Jurkat, Clone E6-1 (cell line): ENCODE data around the gene TCF7L1.
"Not testable (repeated sequence)": the region's sequence is repeated elsewhere in the genome, so short reads cannot be mapped to it uniquely, and the experiment has no call there.

Experiments
- DNase-seq: peaks from one replicate; pipeline ENCODE4 v3.0.0-alpha.2; 2011; ENCODE audit warnings: low read depth, low spot score
- H3K4me3 ChIP-seq: 2 replicates; pipeline ENCODE4 v1.5.1; 2011; ENCODE audit warnings: mild to moderate bottlenecking, low read length, control low read depth, moderate library complexity

TCF7L1 gene

GRCh38 chr2:85211606-85212005, 78.4 kb downstream of the TCF7L1 start:
- DNase-seq, H3K4me3 ChIP-seq: not testable (repeated sequence)

- H3K4me3 ChIP-seq: no peak overlapping the region
- no peak for DNase-seq
These were observed 79.6 kb downstream of the TCF7L1 start for GRCh38 chr2:85212841-85213240.

- no peak overlapping the region for H3K4me3 ChIP-seq
- DNase-seq: no peak
These were observed 80.2 kb downstream of the TCF7L1 start for GRCh38 chr2:85213404-85213803.

DNA sequence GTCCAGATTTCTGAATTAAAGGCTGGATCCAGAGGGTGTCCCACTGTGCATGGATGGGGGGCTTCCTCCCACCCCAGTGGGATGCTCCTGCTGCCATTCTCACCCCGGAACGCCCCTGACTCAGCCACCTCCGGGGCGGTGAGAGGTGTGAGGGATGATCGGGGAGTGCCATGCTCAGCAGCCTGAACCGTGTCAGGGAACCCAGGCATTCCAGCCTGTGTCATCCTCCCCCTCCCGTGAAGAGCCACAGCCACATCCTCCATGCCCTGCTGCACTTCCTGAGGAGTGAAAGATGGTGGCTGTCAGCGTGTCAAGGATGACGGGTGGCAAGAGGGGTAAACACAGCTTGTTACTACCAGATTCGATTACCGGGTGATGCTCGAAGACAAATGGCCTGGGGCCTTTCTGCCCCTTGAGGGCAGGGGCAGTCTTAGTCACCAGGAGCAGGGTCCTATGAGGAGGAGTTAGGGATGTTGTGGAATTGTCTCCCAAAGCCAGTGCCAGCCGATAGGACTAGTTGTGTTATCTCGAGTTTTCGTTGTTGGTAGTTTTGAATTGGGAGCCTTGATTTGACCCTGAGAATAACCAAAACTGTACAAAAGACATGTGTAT, 80.8 kb downstream of the TCF7L1 start:
- no peak for DNase-seq
- no peak overlapping the region for H3K4me3 ChIP-seq

DNA sequence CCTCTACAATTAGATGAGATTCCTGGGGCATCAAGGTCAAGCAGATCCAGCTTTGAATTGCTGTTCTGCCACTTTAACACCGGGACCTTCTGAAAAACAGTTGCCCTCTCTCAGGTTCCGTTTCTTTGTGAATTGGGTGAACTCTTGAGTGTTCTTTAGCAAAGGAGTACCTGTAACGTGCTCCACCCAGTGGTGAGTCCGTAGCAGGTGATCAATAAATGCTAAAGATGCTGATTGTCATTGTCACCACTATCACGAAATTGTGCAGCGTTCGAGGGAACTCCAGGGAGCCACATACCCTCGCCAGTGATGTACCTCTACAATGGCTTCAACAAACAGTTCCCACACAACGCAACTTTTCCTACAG, 81.9 kb downstream of the TCF7L1 start:
- H3K4me3 ChIP-seq: no peak overlapping the region

GRCh38 chr2:85215448-85216401, 82.5 kb downstream of the TCF7L1 start:
- DNase-seq: no peak

More for the DNA sequence above, 81.9 kb downstream of the TCF7L1 start:
- no peak for DNase-seq

GRCh38 chr2:85216927-85217326, 83.7 kb downstream of the TCF7L1 start:
- peak; percentile 37 for DNase-seq
- no peak overlapping the region for H3K4me3 ChIP-seq

More at GRCh38 chr2:85215448-85216401, 82.5 kb downstream of the TCF7L1 start:
- H3K4me3 ChIP-seq: no peak overlapping the region

GRCh38 chr2:85221067-85221691, 88.0 kb downstream of the TCF7L1 start:
- no peak for DNase-seq
- H3K4me3 ChIP-seq: no peak overlapping the region

DNA sequence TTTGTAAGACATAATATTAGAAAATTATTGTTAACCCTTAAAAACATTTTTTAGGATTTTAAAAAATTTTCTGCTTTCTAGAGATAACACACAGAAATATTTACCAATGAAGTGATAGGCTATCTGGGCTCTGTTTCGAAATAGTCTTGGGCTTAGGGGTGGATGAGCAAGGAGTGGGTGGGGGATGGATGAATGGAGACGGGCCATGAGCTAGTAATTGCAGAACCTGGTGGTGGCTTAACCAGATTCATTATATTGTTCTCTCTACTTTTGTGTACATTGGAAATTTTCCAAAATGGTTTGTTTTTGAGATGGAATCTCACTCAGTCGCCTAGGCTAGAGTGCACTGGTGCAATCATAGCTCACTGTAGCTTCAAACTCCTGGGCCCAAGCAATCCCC, 89.6 kb downstream of the TCF7L1 start:
- no peak for DNase-seq

GRCh38 chr2:85226783-85227182, 93.6 kb downstream of the TCF7L1 start:
- DNase-seq: no peak
- no peak overlapping the region for H3K4me3 ChIP-seq

More for the DNA sequence above, 89.6 kb downstream of the TCF7L1 start:
- no peak overlapping the region for H3K4me3 ChIP-seq

GRCh38 chr2:85230679-85231467, 97.7 kb downstream of the TCF7L1 start:
- no peak for DNase-seq
- H3K4me3 ChIP-seq: no peak overlapping the region

DNA sequence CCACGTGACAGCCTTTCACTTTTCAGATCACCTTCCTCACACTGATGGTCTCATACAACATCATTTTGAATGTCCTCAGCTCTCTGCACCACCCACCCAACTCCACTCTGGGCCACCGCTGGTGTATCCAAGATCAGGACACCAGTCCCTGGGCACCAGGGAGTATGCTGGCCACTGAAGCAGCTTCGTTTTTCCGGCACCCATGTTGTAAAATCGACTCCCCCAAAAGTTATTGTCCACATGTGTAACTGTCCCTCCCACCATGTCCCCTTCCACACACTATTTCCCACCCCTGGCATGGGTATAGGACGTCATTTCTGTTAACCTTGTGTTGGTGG, 98.2 kb downstream of the TCF7L1 start:
- H3K4me3 ChIP-seq: no peak overlapping the region
- DNase-seq: no peak

- no peak for DNase-seq
- H3K4me3 ChIP-seq: no peak overlapping the region
These were observed 98.8 kb downstream of the TCF7L1 start for GRCh38 chr2:85231952-85232351.

- DNase-seq: no peak
- no peak overlapping the region for H3K4me3 ChIP-seq
These were observed 101.7 kb downstream of the TCF7L1 start for GRCh38 chr2:85234868-85235267.

GRCh38 chr2:85235281-85235680, 102.1 kb downstream of the TCF7L1 start:
- no peak for DNase-seq
- no peak overlapping the region for H3K4me3 ChIP-seq

DNA sequence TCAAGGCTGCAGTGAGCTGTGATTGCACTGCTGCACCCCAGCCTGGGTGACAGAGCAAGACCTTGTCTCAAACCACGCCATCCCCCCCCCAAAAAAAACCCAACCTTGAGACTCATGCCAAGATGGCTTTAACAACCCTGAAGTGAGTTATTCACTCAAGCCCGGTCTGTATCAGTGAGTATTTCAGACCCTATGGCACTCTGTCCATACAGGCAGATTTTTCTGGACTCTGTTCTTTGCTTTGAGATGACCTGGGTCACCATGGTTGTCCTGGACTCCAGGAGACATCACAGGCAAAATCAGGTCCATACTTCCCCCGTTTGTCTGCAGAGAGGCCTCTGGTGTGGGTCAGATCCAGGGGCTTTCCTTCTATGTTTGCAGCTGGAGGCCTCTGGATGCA, 102.9 kb downstream of the TCF7L1 start:
- H3K4me3 ChIP-seq: no peak overlapping the region
- no peak for DNase-seq

- DNase-seq: no peak
- no peak overlapping the region for H3K4me3 ChIP-seq
These were observed 104.8 kb downstream of the TCF7L1 start for GRCh38 chr2:85237849-85238565.

- DNase-seq: no peak
- H3K4me3 ChIP-seq: no peak overlapping the region
These were observed 105.4 kb downstream of the TCF7L1 start for GRCh38 chr2:85238607-85239006.

DNA sequence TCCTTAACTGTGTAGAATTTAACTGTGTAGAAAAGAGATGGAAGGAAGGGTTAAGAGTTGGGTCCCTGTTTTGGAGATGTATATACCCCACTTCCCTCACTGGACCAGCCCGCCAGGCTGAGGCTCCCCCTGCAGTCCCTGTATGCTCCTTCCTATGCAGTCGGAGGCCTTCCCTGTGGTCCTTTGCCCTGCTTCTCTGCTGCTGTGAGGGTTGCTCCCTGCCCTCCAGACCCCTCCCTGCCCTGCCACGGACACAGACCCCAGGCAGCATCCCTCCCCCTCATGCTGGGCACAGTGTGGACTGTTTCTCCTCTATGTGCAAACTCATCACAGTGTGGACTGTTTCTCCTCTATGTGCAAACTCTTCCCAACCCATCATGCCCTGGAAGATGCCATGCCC, 105.9 kb downstream of the TCF7L1 start:
- no peak overlapping the region for H3K4me3 ChIP-seq
- DNase-seq: no peak
